CD4-positive, alpha-beta T cell treated with Interleukin-21 for 1 hour (primary cell): ENCODE results near the gene MCC.

ENCODE experiments used
- DNase-seq: peaks from one replicate; pipeline ENCODE4 v3.0.0-alpha.2; 2020

The MCC gene

GRCh38 chr5:113240951-113241726 is 247.1 kb downstream of the MCC start:
- no peak for DNase-seq

DNA sequence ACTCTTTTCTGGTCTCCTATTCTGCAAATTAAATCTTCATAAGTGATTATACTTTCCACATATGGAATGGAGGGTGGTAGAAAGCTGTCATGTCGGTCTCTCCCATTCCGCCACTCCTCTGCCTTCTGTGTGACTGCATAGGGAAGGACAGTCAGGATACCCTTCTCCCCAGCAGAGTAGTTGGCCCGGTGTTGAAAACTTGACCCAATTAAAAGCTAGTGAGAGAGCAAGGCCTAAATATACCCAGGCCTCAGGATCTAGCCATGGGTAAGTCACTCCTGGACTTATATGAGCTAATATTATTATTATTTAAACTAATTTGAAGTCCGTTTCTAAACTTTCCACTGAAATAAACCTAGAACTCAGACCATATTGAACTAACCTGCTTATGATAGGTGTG is 248.2 kb downstream of the MCC start:
- no peak for DNase-seq

DNA sequence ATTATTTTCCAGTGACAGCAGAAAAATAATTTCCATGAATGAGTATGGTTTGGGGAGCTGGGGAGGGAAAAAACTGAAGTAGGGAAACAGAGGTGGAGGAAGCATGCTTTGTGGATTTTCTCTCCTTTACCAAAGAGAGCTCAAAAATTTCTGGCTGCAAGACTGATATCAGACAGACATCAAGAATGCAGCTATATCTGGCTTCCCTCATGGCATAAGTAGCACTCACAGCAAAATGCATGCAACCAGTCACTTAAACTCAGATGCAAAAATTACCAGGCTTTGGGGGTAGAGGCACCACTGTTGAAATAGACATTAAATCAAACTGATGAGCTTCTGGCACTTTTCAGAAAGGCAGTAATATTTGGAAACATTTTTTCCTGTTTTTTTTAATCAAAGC is 250.4 kb downstream of the MCC start:
- no peak for DNase-seq

DNA sequence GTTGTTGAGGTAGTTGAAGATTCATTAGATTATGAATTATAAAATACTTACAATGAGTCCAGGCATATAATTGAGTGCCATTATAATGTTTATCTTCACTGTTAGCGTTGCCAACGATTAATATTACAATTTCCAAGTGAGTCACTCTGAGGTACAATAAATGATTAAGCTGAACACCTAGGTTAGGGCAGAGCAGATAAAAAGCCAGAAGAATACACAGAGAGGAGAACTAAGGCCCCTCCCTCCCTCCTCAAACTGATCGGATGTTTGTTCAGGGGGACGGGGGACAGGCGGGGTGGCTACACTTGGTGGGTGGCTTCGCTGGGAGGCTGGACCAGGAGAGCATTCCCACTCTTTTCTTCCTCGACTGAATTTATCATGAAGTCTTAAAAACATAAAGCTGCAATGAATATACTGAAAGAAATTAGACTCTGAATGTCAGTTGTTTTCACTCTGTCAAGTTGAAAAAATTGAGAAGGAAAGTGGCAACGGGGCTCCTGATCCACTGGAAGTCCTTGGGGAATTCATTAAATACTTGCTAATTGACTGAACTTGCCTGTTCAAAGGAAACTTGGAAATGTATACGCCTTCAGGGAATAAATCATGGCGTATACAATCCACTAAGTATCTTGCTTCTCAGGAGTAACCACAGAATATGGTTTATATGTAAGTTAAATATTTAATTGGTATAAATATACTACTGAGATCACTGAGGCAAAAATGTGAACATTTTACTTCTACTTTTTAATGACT is 251.5 kb downstream of the MCC start:
- DNase-seq: no peak

GRCh38 chr5:113235884-113236283 is 252.4 kb downstream of the MCC start:
- no peak for DNase-seq

DNA sequence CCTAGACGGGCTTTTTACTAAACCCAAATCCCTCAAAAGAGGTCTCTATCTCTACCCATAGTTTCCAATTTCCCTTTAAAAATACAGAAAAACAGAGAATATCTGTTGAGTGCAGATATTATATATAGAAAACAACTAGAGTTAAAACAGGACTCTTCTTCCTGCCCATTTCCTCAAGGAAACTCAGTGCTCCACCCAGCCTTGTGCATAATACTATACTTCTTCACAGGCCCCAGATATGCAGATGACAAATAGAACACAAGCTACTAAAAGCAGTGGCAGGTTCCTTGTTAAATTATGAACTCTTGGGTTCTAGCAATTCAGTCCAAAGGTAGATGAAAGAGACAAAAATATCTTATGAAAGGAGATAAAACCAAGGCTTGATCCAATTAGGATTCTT is 253.7 kb downstream of the MCC start:
- DNase-seq: no peak

DNA sequence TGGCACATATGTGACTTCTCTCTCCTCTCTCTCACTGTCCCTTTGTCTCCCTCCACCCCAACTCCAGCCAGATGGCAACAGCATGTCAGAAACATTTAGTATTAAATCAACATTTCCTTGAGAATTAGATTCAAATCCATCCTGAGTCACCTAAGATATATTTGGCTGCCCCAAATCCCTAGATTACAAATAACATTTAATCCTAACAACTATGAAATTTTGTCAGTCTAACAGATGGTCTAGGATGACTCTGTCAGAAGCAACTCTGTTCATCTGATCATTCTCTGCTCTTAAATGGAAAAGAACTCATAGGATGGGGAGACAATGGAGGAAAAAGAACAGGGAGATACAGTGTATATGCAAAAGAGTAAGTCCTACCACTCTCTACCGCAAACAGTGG is 254.6 kb downstream of the MCC start:
- no peak for DNase-seq

DNA sequence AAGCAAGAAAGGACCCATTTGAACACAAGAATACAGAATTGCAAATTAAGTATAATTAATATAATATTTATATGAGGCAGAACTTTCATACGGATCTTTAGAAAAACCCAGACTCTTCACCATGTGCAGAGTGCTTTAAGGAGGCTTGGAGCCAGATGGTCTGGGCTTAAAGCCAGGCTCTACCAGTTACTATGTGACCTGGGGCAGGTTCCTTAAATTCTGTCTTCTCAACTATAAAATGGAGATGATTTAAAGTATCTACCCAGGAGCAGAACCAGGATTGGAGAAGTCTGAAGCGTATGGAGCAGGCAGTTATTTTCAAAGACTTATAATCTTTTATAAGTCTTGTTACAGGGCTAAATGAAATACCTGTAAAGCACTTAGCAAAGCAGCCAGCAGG is 255.6 kb downstream of the MCC start:
- no peak for DNase-seq

DNA sequence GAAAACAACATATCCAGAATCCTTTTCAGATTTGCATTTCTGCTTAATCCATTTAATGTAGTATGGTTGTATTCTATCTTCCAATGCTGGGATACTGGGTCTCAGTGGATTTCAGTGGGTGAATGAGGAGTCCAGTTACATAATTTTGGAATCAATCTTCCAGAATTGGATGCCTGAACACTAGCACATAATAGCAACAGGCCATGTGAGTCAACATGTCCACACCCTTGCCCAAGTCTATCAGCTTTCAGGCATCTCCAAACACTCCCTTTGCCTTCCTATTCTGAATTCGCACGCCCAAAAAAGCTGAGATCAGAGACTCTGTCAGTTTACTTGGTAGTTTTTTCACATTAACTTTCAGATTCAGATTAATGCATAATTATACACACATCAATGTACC is 256.0 kb downstream of the MCC start:
- DNase-seq: no peak

DNA sequence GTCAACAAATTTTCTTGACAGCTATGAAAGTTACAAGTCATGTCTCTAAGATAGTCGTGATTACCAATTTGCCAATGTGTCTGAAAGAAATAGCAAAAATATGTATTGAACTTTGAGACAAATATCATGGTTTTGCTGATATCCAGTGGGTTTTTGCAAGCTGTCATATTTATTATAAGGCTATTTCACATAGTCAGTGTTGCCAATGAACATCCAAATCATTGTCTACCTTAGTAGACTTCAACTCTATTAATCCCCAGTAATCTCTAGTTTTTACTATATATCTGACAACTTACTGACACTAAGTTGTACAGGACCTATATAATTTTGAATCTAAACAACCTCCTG is 256.6 kb downstream of the MCC start:
- DNase-seq: no peak

DNA sequence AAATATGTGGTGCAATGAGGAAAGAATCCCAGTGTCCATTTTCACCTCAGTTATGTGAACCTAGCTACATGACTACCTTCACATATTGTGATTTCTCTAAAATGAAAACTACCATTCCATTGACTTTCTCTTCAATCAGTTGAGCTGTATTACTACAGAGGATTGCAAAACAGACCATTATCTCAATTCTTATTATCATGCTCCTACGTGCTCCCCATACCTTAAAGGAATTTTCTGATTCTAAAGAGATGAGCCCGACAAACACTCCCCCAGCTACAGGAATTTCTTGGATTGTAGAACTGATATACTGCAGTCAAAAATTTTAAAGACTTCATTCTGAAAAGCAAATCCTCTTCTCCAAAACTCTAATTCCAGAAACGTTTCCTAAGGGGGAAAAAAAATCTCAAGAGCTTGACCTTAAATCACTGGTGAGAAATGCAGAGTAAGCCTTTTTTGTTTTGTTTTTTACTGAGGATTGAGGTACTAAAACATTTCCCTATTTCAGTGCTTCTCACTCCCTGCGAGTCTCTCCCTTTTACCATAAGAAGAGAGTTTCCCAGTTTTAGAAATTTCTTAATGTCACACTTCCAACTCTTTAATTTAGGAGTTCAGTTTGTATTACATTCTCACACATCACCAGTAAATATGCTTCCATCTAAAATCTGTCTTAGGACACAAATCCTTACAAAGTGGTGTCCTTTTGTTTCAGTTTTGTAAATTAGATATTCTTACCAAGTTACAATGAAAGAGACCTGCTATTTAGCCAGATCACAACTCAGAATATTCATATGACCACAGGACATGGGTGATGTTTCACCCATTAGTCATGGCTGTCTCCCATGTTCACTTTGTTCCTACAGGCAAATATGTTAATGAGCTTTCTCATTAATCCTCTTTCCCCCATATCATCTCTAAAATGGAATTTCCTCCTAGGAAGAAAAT is 257.3 kb downstream of the MCC start:
- no peak for DNase-seq

DNA sequence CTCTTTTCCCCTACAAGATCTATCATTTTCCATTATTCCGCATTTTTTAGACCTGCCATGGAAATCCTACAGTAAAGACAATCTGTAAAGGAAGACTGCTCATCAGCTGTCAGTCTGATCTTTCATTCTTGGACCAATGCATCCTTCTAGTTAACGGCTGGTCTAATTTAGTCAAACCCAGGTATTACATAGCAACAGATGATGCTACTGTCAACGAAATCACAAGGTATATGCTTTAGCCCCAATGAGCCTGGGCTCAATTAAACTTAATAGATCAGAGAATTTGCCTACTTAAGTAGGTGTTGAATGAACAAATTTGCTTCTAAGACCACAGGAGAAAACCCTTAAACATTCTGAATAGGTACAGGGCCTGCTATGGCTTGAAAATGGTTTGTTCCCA is 260.5 kb downstream of the MCC start:
- no peak for DNase-seq

GRCh38 chr5:113226116-113226736 is 262.0 kb downstream of the MCC start:
- no peak for DNase-seq

DNA sequence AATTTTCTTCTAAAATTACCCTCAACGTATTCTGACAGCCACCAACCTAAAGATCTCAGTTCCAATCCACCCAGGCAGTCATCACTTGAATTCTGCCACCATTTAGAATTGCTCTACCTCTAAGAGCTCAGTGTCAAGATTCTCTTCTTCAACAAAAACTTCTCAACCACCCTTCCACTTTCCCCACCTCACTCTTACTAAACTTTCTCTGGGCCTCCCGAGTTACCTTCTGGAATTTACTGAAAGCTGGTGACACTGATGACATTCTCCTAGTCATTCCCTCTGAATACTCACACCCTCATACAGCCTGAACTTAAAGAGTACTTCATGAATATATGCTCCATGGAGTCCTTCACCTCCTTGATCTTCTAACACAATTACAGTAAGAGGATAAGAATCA is 263.0 kb downstream of the MCC start:
- no peak for DNase-seq

DNA sequence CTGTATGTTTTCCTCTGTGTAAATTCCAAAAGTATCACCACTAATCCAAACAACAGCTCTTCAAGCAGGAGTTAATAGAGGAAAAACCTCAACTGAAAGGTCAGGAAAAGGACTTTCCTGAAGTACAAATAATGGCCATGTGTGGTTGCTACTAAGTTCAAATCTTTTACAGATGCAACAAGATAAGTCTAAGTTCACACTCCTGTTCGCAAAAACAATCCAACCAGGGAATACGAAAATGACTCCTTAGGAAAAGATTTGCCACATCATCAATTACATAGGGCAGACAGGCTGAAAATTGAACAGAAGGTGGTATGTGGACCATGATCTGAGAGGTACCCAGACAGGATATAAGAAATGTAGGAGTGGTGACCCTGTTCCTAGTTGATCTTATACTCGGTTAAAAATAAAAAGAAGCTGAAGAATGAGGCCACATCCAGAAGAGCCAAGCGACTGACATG is 263.6 kb downstream of the MCC start:
- no peak for DNase-seq

DNA sequence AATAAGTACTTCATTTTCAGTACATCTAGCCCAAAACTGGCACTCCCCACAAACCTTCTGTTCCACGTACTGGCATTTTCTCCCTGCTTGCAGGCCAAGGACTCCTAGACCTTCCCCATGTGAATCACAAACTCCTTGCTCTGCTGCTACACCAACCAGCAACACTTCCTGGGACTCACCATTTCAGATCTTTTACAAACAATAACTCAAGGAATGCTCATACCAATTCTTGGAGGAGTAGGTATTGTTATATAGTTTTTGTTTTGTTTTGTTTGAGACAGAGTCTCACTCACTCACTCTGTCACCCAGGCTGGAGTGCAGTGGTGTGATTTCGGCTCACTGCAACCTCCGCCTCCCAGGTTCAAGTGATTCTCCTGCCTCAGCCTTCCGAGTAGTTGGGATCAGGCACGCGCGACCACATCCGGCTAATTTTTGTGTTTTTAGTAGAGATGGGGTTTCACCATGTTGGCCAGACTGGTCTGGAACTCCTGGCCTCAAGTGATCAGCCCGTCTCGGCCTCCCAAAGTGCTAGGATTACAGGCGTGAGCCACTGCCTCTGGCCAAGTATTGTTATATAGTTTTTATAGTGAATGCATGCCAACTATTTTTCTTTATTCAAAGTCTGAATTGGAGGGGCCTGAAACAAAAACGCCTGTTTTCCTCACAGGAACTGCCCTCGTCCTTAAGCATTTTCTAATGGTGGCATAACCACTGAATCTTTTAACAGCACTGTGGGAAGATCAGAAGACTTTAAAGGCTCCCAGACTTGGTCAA is 264.2 kb downstream of the MCC start:
- DNase-seq: no peak

- DNase-seq: no peak
Measured at GRCh38 chr5:113223315-113223714, 264.9 kb downstream of the MCC start.

GRCh38 chr5:113221294-113222176 is 266.7 kb downstream of the MCC start:
- no peak for DNase-seq

DNA sequence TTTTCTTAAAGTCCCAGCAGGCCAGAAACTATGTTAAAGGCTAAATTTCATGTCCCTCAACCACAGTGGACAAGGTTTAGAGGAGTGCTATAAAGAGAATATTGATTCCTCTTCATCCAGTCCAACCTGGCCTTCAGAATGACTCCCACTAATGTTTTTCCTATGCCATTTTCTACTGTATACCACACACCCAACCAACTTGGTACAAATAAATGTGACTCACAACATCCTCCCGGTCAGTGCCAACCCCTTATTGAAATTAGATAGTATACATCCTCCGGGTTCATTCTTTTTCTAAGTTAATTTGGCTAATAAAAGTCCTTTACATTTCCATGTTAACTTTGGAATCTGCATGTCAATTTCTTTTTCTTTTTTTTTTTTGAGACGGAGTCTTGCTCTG is 268.6 kb downstream of the MCC start:
- DNase-seq: no peak

DNA sequence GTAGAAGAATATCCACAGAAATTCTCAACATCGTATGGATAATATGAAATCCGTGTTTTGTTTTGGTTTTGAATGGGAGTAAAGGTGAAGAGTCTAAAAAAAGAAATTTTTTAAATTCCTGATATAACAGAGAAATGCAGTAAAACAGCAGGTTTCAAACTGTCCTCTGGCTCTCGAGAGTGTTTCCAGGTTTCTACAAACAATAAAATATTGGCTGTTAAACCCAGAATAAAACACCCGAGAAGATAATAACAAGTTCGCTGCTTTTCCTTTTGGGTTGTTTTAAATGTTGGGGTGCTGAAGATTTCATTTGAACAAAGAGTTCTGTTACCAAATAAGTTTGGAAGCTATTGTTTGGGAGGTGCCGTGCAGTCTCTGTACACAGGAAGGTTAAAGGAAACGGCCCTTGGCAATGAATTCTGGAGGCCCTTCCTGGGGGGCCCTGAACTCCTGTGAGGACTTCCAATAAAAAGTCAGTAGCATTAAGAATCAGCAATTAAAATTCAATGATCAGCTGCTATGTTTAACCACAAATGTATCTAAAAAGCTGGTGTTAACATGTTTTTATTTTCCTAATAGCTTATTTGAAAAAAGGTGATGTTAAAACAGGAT is 269.2 kb downstream of the MCC start:
- DNase-seq: no peak

- no peak for DNase-seq
Measured at GRCh38 chr5:113218200-113218599, 270.1 kb downstream of the MCC start.
